Glutamatergic neuron (in vitro differentiated cells): Measurements from ENCODE around the gene DOCK10. TPM values are rescaled to one million over a fixed set of nuclear protein-coding genes. Genes with fewer than 3 reads are reported as not detected.

Experiments used
- DNase-seq: peaks from one replicate; pipeline ENCODE4 v3.0.0; 2022
- H3K27ac Mint-ChIP-seq: one replicate; pipeline ENCODE4 v1.8.0; 2020; ENCODE audit warnings: mild to moderate bottlenecking, mixed read lengths, inconsistent platforms; ENCODE audit not compliant: unreplicated experiment
- H3K27me3 Mint-ChIP-seq: one replicate; pipeline ENCODE4 v1.8.0; 2020; ENCODE audit warnings: mild to moderate bottlenecking, moderate library complexity, mixed read lengths, inconsistent platforms; ENCODE audit not compliant: unreplicated experiment
- H3K36me3 Mint-ChIP-seq: one replicate; pipeline ENCODE4 v1.8.0; 2020; ENCODE audit warnings: mild to moderate bottlenecking, mixed read lengths, inconsistent platforms; ENCODE audit not compliant: unreplicated experiment
- H3K4me1 Mint-ChIP-seq: one replicate; pipeline ENCODE4 v1.8.0; 2020; ENCODE audit warnings: mild to moderate bottlenecking, low read depth, mixed read lengths, inconsistent platforms; ENCODE audit not compliant: unreplicated experiment
- H3K4me3 Mint-ChIP-seq: one replicate; pipeline ENCODE4 v1.8.0; 2020; ENCODE audit warnings: mild to moderate bottlenecking, mixed read lengths, inconsistent platforms; ENCODE audit not compliant: unreplicated experiment
- H3K9me3 Mint-ChIP-seq: one replicate; pipeline ENCODE4 v1.8.0; 2020; ENCODE audit warnings: mild to moderate bottlenecking, moderate library complexity, mixed read lengths, inconsistent platforms; ENCODE audit not compliant: unreplicated experiment
- CTCF ChIP-seq: fragments of 200-600 bp; sonication (generic); IDR thresholded peaks from one replicate; pipeline ENCODE4 v1.5.0; 2021; ENCODE audit not compliant: partially characterized antibody, unreplicated experiment
- total RNA-seq: library from RNA; stranded (reverse); fragmentation: NEBNext Ultra II Directional; extraction: Animal tissue kit (Norgen Biotek cat#: 25700); gene quantifications from one replicate; pipeline ENCODE4 v1.2.1, GENCODE V29; 2021; ENCODE audit not compliant: unreplicated experiment

DOCK10 gene
- total RNA-seq, 1 donor from 2014 or later = 1.1 TPM

- Mint-ChIP-seq H3K9me3 (no peaks in the 10 kb centered on the region), H3K4me3 (no peak overlapping the region), H3K4me1 (peaks cover 11% of the 10 kb centered on the region), H3K36me3 (no peaks in the 10 kb centered on the region), H3K27ac (no peak overlapping the region), H3K27me3 (peaks cover 2% of the 10 kb centered on the region)
- DNase-seq = no peak
- no peak for TF ChIP-seq CTCF
These were observed 65.4 kb downstream of the DOCK10 start for GRCh38 chr2:224976629-224977525.

- Mint-ChIP-seq H3K4me3 (no peak overlapping the region), H3K9me3 (no peaks in the 10 kb centered on the region), H3K36me3 (no peaks in the 10 kb centered on the region), H3K4me1 (peaks cover 10% of the 10 kb centered on the region), H3K27me3 (peaks cover 2% of the 10 kb centered on the region), H3K27ac (no peak overlapping the region)
- DNase-seq = no peak
- no peak for TF ChIP-seq CTCF
These were observed 66.5 kb downstream of the DOCK10 start for GRCh38 chr2:224975761-224976160.

- Mint-ChIP-seq H3K4me3 (no peak overlapping the region), H3K9me3 (no peaks in the 10 kb centered on the region), H3K27me3 (no peaks in the 10 kb centered on the region), H3K27ac (no peak overlapping the region), H3K4me1 (peaks cover 10% of the 10 kb centered on the region), H3K36me3 (no peaks in the 10 kb centered on the region)
- no peak for DNase-seq
- no peak for TF ChIP-seq CTCF
These were observed 68.9 kb downstream of the DOCK10 start for GRCh38 chr2:224973112-224974016.

GRCh38 chr2:224971214-224971613 lies 71.1 kb downstream of the DOCK10 start:
- Mint-ChIP-seq H3K27me3 (no peaks in the 10 kb centered on the region), H3K27ac (no peak overlapping the region), H3K36me3 (no peaks in the 10 kb centered on the region), H3K4me3 (no peak overlapping the region), H3K4me1 (peaks cover 10% of the 10 kb centered on the region), H3K9me3 (no peaks in the 10 kb centered on the region)
- no peak for DNase-seq
- TF ChIP-seq CTCF = no peak
